ENCODE data around the gene SCAMP2. TPM values are rescaled to one million over a fixed set of nuclear protein-coding genes. Genes with fewer than 3 reads are reported as not detected.

Gene SCAMP2
- total and polyA plus RNA-seq, 10 of the 15 experiments (the other 5 are each of a cell fraction or from before 2014, with no cell fraction given), result 10.9 to 158 (median 99.6) TPM

DNA sequence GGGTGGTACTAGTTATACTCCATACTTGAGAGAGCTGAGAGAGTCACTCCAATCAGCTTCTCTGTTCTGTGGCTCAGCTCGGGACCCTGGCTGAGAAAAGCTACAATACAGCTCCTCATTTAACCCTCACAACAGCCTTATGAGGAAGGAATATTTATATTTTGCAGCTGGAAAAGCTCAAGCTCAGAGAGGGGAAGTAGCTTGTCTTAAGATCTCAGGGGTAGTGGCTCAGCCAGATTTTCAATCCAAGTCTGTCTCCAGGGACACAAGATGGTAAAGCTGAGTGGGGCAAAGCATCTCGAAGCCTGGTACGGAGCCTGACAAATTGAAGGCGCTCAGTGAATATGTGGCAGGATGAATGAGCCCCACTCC lies 14.8 kb downstream of the SCAMP2 start:
- BruUV-seq (replicated peaks), result no TSS peak
- ChIA-PET SMC1A (ENCODE audit: uncharacterized antibody, unreplicated experiment) (interaction anchor here (0.7 to 7.5 kb wide), 14 partner anchors 10 to 313 kb away, joined by 3 to 120 read pairs (median 6); partner anchors contain the start of genes FAM219B and MPI), POLR2A (interaction anchor here (0.6 to 5.8 kb wide), 11 partner anchors 10 to 314 kb away, joined by 3 to 80 read pairs (median 4); partner anchors contain the start of genes COX5A and SCAMP2), RAD21 (ENCODE audit: unreplicated experiment) (interaction anchor here (0.7 to 5.6 kb wide), 11 partner anchors 11 to 92 kb away, joined by 3 to 57 read pairs (median 4); partner anchors contain the start of genes FAM219B and ULK3), CTCF (interaction anchor here (0.6 to 5.9 kb wide), 14 partner anchors 10 to 137 kb away, joined by 3 to 76 read pairs (median 4); partner anchors contain the start of gene SCAMP5)
- Histone ChIP-seq H4K20me1 (ENCODE audit: control insufficient read depth, insufficient read depth) (peaks cover 3% of the 10 kb centered on the region; the same call in 1 of the 2 replicates), H3K79me2 (ENCODE audit: control insufficient read depth, insufficient read depth, low read length) (peaks cover 41% of the 10 kb centered on the region), H2AFZ (ENCODE audit: control insufficient read depth, low read depth, low read length) (no peak overlapping the region), H3K9me3 (replicated peaks; ENCODE audit: control insufficient read depth, insufficient read depth, low read length) (no peaks in the 10 kb centered on the region), H3K4me1 (ENCODE audit: control insufficient read depth, insufficient read depth, low read length) (peaks cover 46% of the 10 kb centered on the region), H3K27ac (ENCODE audit: control insufficient read depth, insufficient read depth) (peak overlapping the region; percentile 80), H3K36me3 (ENCODE audit: control insufficient read depth in 2 of 2, insufficient read depth in 2 of 2, low read length in 1 of 2) (peaks cover under 1 to 2% of the 10 kb centered on the region in 2 experiments; a peak in 3 of 4 replicates), H3K9ac (ENCODE audit: control insufficient read depth, insufficient read depth, low read length) (peak overlapping the region; percentile 0; the same call in 1 of the 2 replicates), H3K4me3 (peak overlapping the region; percentile 7; the same call in 1 of the 2 replicates), H3K4me2 (ENCODE audit: control insufficient read depth, insufficient read depth) (peak overlapping the region; percentile 90), H3K27me3 (replicated peaks in 1 of 2; ENCODE audit: control insufficient read depth in 2 of 2, insufficient read depth in 2 of 2, low read length in 1 of 2) (no peaks in the 10 kb centered on the region)
- DNase-seq (ENCODE audit: low read depth, low spot score) (no peak), ATAC-seq (no peak), FAIRE-seq (no peak)
- WGBS (ENCODE audit: insufficient coverage, insufficient replicate concordance, low lambda C conversion rate, missing lambda C conversion rate), result 38% methylated on average over 4 of the region's 4 CpGs
- in situ Hi-C loops (cut with MboI), result no loop called here
- TF ChIP-seq, protein P1, sequence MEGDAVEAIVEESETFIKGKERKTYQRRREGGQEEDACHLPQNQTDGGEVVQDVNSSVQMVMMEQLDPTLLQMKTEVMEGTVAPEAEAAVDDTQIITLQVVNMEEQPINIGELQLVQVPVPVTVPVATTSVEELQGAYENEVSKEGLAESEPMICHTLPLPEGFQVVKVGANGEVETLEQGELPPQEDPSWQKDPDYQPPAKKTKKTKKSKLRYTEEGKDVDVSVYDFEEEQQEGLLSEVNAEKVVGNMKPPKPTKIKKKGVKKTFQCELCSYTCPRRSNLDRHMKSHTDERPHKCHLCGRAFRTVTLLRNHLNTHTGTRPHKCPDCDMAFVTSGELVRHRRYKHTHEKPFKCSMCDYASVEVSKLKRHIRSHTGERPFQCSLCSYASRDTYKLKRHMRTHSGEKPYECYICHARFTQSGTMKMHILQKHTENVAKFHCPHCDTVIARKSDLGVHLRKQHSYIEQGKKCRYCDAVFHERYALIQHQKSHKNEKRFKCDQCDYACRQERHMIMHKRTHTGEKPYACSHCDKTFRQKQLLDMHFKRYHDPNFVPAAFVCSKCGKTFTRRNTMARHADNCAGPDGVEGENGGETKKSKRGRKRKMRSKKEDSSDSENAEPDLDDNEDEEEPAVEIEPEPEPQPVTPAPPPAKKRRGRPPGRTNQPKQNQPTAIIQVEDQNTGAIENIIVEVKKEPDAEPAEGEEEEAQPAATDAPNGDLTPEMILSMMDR (IDR thresholded peaks at IDR 0.05 in 2 of 3, conservative IDR thresholded peaks at IDR 0.05 in 1 of 3; ENCODE audit: control insufficient read depth in 2 of 3, extremely low read depth in 1 of 3, insufficient read depth in 1 of 3, low read depth in 3 of 3, low read length in 3 of 3), result no peak
- TF ChIP-seq IRF4 (IDR thresholded peaks at IDR 0.05; ENCODE audit: low read depth, low read length), result no peak
- TF ChIP-seq EZH2 (IDR thresholded peaks at IDR 0.05; ENCODE audit: borderline replicate concordance, control insufficient read depth, low read depth, low read length), result no peak
- TF ChIP-seq E4F1 (IDR thresholded peaks at IDR 0.05; ENCODE audit: borderline replicate concordance, partially characterized antibody), result no peak
- TF ChIP-seq, protein P2, sequence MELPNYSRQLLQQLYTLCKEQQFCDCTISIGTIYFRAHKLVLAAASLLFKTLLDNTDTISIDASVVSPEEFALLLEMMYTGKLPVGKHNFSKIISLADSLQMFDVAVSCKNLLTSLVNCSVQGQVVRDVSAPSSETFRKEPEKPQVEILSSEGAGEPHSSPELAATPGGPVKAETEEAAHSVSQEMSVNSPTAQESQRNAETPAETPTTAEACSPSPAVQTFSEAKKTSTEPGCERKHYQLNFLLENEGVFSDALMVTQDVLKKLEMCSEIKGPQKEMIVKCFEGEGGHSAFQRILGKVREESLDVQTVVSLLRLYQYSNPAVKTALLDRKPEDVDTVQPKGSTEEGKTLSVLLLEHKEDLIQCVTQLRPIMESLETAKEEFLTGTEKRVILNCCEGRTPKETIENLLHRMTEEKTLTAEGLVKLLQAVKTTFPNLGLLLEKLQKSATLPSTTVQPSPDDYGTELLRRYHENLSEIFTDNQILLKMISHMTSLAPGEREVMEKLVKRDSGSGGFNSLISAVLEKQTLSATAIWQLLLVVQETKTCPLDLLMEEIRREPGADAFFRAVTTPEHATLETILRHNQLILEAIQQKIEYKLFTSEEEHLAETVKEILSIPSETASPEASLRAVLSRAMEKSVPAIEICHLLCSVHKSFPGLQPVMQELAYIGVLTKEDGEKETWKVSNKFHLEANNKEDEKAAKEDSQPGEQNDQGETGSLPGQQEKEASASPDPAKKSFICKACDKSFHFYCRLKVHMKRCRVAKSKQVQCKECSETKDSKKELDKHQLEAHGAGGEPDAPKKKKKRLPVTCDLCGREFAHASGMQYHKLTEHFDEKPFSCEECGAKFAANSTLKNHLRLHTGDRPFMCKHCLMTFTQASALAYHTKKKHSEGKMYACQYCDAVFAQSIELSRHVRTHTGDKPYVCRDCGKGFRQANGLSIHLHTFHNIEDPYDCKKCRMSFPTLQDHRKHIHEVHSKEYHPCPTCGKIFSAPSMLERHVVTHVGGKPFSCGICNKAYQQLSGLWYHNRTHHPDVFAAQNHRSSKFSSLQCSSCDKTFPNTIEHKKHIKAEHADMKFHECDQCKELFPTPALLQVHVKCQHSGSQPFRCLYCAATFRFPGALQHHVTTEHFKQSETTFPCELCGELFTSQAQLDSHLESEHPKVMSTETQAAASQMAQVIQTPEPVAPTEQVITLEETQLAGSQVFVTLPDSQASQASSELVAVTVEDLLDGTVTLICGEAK (IDR thresholded peaks at IDR 0.05; ENCODE audit: borderline replicate concordance), result no peak
- TF ChIP-seq SP1 (IDR thresholded peaks at IDR 0.05; ENCODE audit: low read depth, low read length), result no peak
- no peak for TF ChIP-seq GABPA (IDR thresholded peaks at IDR 0.05; ENCODE audit: low read depth)
- TF ChIP-seq, protein P3, sequence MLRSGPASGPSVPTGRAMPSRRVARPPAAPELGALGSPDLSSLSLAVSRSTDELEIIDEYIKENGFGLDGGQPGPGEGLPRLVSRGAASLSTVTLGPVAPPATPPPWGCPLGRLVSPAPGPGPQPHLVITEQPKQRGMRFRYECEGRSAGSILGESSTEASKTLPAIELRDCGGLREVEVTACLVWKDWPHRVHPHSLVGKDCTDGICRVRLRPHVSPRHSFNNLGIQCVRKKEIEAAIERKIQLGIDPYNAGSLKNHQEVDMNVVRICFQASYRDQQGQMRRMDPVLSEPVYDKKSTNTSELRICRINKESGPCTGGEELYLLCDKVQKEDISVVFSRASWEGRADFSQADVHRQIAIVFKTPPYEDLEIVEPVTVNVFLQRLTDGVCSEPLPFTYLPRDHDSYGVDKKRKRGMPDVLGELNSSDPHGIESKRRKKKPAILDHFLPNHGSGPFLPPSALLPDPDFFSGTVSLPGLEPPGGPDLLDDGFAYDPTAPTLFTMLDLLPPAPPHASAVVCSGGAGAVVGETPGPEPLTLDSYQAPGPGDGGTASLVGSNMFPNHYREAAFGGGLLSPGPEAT (IDR thresholded peaks at IDR 0.05; ENCODE audit: low read depth), result no peak
- no peak for TF ChIP-seq ZNF274 (IDR thresholded peaks at IDR 0.05; ENCODE audit: insufficient read depth, insufficient read length)
- no peak for TF ChIP-seq RBBP5 (conservative IDR thresholded peaks at IDR 0.05)
- TF ChIP-seq HDGF (IDR thresholded peaks at IDR 0.05), result no peak
- TF ChIP-seq RAD51 (IDR thresholded peaks at IDR 0.05), result no peak
- no peak for TF ChIP-seq RFX5 (IDR thresholded peaks at IDR 0.05; ENCODE audit: low read depth, low read length)
- no peak for TF ChIP-seq HDAC6 (IDR thresholded peaks at IDR 0.05; ENCODE audit: unreplicated experiment)
- intact Hi-C loops (cut with micrococcal nuclease; ENCODE audit: unreplicated experiment), result loop anchor here (5.0 kb wide), 1 partner anchor 44 kb away; no protein-coding TSS in a partner anchor
